Thyroid gland (tissue), 4 donors: ENCODE results near the gene LHCGR. TPM values are rescaled to one million over a fixed set of nuclear protein-coding genes. Genes with fewer than 3 reads are reported as not detected.

Source experiments
- DNase-seq, 2 donors: peaks; one replicate each; pipeline ENCODE4 v3.0.0-alpha.2; 2019
- H3K27ac ChIP-seq, 3 donors: fragments of 200-600 bp; sonication (generic); 1 replicate in 2 of 3; 2 replicates in 1 of 3; pipeline ENCODE4 v1.5.1; 2016 to 2019; ENCODE audit warnings: mild to moderate bottlenecking in 1 of 3, moderate library complexity in 1 of 3
- H3K27me3 ChIP-seq: fragments of 200-600 bp; sonication (generic); one replicate; pipeline ENCODE4 v1.5.1; 2019
- H3K36me3 ChIP-seq, 2 donors: fragments of 200-600 bp; sonication (generic); one replicate each; pipeline ENCODE4 v1.5.1; 2016 to 2019
- H3K4me1 ChIP-seq, 2 donors: fragments of 200-600 bp; sonication (generic); one replicate each; pipeline ENCODE4 v1.5.1; 2017 to 2019
- H3K4me3 ChIP-seq, 3 donors: fragments of 200-600 bp; sonication (generic); replicated peaks in 1 of 3; 1 replicate in 2 of 3; 2 replicates in 1 of 3; pipeline ENCODE4 v1.5.1; 2016; ENCODE audit warnings: mild to moderate bottlenecking in 1 of 3
- H3K9me3 ChIP-seq: fragments of 200-600 bp; sonication (generic); one replicate; pipeline ENCODE4 v1.5.1; 2017
- CTCF ChIP-seq, 6 experiments: fragments of 200-600 bp in 3 of 6; fragments of 450-650 bp in 3 of 6; sonication (generic) in 3 of 6; IDR thresholded peaks; one replicate each; pipeline ENCODE4 v1.5.1; 2016 to 2019; ENCODE audit warnings: antibody characterized with exemption in 6 of 6, mild to moderate bottlenecking in 2 of 6, inconsistent platforms in 1 of 6, moderate library complexity in 1 of 6
- POLR2A ChIP-seq, 2 donors: fragments of 450-650 bp; IDR thresholded peaks; one replicate each; pipeline ENCODE4 v1.6.1; 2017; ENCODE audit warnings: antibody characterized with exemption in 2 of 2, mild to moderate bottlenecking in 2 of 2, moderate library complexity in 1 of 2
- WGBS, 2 donors: methylation state at CpG; one replicate each; pipeline ENCODE4 v1.1.5; 2017; 5-methylcytosine and 5-hydroxymethylcytosine counted together
- intact Hi-C: fragments of 100-400 bp; cut with DNase I; formaldehyde crosslinking; loops from one replicate; pipeline ENCODE4 v1.15.1; 2023
- total RNA-seq, 4 donors: library from RNA; depleted of rRNA; stranded (reverse); fragments of >200 nt; gene quantifications; one replicate each; pipeline ENCODE4 v1.2.3, GENCODE V29; 2016

Gene LHCGR
- total RNA-seq, 4 donors from 2014 or later: 0.59 to 1.7 (median 1.1) TPM

GRCh38 chr2:48693645-48694044, 61.9 kb downstream of the LHCGR start:
- H3K36me3 ChIP-seq: no peaks in the 10 kb centered on the region
- intact Hi-C loops: no loop called here
- H3K9me3 ChIP-seq: no peaks in the 10 kb centered on the region
- peaks cover 3 to 7% of the 10 kb centered on the region in 2 donors for H3K4me1 ChIP-seq
- H3K27ac ChIP-seq: no peak overlapping the region
- whole genome bisulfite sequencing, 2 donors: 60 to 62% methylated on average over 3 of the region's 3 CpGs
- TF ChIP-seq CTCF (IDR thresholded peaks at IDR 0.05): no peak
- no peak for TF ChIP-seq POLR2A (IDR thresholded peaks at IDR 0.05)
- H3K27me3 ChIP-seq: no peaks in the 10 kb centered on the region
- DNase-seq: no peak
- no peak overlapping the region for H3K4me3 ChIP-seq

- DNase-seq: no peak
- H3K27ac ChIP-seq: no peak overlapping the region
- WGBS, 2 donors: 85 to 88% methylated on average over 4 of the region's 4 CpGs
- no peaks in the 10 kb centered on the region for H3K27me3 ChIP-seq
- intact Hi-C loops: no loop called here
- no peaks in the 10 kb centered on the region for H3K36me3 ChIP-seq
- no peak for TF ChIP-seq CTCF (IDR thresholded peaks at IDR 0.05)
- no peak for TF ChIP-seq POLR2A (IDR thresholded peaks at IDR 0.05)
- H3K4me1 ChIP-seq: peaks cover 3 to 7% of the 10 kb centered on the region in 2 donors
- no peaks in the 10 kb centered on the region for H3K9me3 ChIP-seq
- H3K4me3 ChIP-seq: no peak overlapping the region
These were observed 62.5 kb downstream of the LHCGR start for GRCh38 chr2:48693066-48693465.

- H3K9me3 ChIP-seq: no peaks in the 10 kb centered on the region
- TF ChIP-seq CTCF (IDR thresholded peaks at IDR 0.05): no peak
- TF ChIP-seq POLR2A (IDR thresholded peaks at IDR 0.05): no peak
- H3K27ac ChIP-seq: no peak overlapping the region
- no peaks in the 10 kb centered on the region for H3K36me3 ChIP-seq
- peaks cover 3 to 7% of the 10 kb centered on the region in 2 donors for H3K4me1 ChIP-seq
- DNase-seq: no peak
- intact Hi-C loops: no loop called here
- 84 to 88% methylated on average over 3 of the region's 3 CpGs for WGBS, 2 donors
- H3K27me3 ChIP-seq: no peaks in the 10 kb centered on the region
- no peak overlapping the region for H3K4me3 ChIP-seq
These were observed 63.4 kb downstream of the LHCGR start for GRCh38 chr2:48691935-48692691.

DNA sequence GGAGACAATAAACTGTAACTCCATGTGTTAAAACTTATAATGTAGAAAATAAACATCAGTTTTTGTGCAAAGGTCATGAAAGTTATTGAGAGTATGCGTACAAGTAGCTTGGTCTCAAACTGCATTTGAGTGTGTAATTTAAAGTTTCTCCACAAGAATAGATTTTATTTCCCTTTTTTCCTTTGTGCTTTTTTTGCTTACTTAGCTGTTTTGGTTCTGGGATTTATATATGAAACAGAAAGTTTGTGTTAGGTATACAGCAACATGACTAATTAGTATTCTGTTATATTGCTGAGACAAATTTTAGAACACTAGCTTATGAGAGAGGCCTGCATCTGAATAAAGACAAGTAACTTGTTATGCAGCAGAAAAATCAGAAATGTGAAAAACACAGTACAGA, 70.4 kb downstream of the LHCGR start:
- Histone ChIP-seq H3K4me3 (no peak overlapping the region), H3K27me3 (no peaks in the 10 kb centered on the region), H3K4me1 (no peaks in the 10 kb centered on the region), H3K36me3 (no peaks in the 10 kb centered on the region), H3K27ac (no peak overlapping the region), H3K9me3 (no peaks in the 10 kb centered on the region)
- no peak for DNase-seq
- TF ChIP-seq CTCF (IDR thresholded peaks at IDR 0.05) (no peak), POLR2A (IDR thresholded peaks at IDR 0.05) (no peak)
- intact Hi-C loops: no loop called here
- WGBS, 2 donors: 95 to 96% methylated on average over 1 of the region's 1 CpG

DNA sequence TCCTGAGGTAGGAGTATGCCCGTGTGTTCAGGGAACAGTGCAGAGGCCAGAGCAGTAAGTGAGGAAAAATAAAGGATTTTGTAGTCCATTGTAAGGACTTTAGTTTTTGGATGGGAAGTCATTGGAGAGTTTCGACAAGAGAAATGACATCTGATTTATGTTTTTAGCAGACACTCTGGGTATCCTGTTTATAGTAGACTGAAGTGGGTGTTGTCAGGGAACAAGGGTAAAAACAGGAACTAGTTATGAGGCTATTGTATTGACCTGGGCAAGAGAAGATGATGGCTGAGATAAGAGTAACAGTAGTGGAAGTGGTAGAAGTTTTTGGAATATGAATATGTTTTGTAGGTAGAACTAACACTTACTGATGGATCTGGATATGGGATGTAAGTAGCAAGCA, 78.1 kb downstream of the LHCGR start:
- no peaks in the 10 kb centered on the region for H3K27me3 ChIP-seq
- intact Hi-C loops: no loop called here
- H3K27ac ChIP-seq: no peak overlapping the region
- no peaks in the 10 kb centered on the region for H3K4me1 ChIP-seq
- WGBS, 2 donors: 71 to 74% methylated on average over 2 of the region's 2 CpGs
- TF ChIP-seq POLR2A (IDR thresholded peaks at IDR 0.05): no peak
- TF ChIP-seq CTCF (IDR thresholded peaks at IDR 0.05): no peak
- no peak for DNase-seq
- H3K9me3 ChIP-seq: no peaks in the 10 kb centered on the region
- H3K36me3 ChIP-seq: no peaks in the 10 kb centered on the region
- no peak overlapping the region for H3K4me3 ChIP-seq
